ENCODE results near the gene MSH3.

- TF ChIP-seq POLR2A (IDR thresholded peaks at IDR 0.05) (no peak), CTCF (IDR thresholded peaks at IDR 0.05) (no peak)
These were observed 86.5 kb downstream of the MSH3 start for GRCh38 chr5:80740999-80741398.

Measured in body of pancreas (tissue), 4 donors.